ENCODE results near the gene RAB3GAP1.

DNA sequence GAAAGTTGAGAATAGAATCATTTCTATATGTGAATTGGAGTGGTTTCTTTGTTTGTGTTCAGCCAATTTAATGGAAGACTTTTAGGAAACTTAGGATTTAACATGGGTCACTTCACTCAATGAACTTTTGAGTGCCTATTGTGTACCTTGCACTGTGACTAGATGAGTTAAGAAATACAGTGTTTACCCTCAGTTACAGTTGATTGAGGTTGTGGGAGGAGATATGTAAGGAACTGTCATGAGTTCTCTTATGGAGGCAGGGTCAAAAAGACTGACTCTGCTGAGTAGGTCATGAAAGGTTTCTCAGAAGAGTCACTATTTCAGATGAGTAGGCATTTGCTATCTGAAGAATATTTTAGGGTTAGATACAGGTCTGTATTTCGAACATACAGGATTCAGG, 98.6 kb downstream of the RAB3GAP1 start:
- TF ChIP-seq EGR1 (IDR thresholded peaks at IDR 0.05), result no peak
- no peak for TF ChIP-seq YY1 (IDR thresholded peaks at IDR 0.05; ENCODE audit: low read depth)
